MCF 10A (cell line): Measurements from ENCODE around the gene PREB. TPM values are rescaled to one million over a fixed set of nuclear protein-coding genes. Genes with fewer than 3 reads are reported as not detected.

Experiments
- BruUV-seq: library from RNA; stranded (reverse); fragments of 400-500 nt; replicated peaks from 2 replicates; lab custom pipeline; 2021; lab: Mats Ljungman, UMichigan
- CTCF ChIA-PET: fragments of 300-600 bp; sonication (Branson Sonifier 250); formaldehyde crosslinking; extraction: SDS; loops from one replicate; lab custom pipeline; 2021; ENCODE audit warnings: antibody characterized with exemption, inconsistent platforms; lab: Yijun Ruan, JAX
- POLR2A ChIA-PET: fragments of 300-600, 350-650 bp; sonication (Branson Sonifier 250); formaldehyde crosslinking; extraction: SDS; loops from one replicate; lab custom pipeline; 2020; ENCODE audit warnings: antibody characterized with exemption, inconsistent platforms; lab: Yijun Ruan, JAX
- DNase-seq: peaks from one replicate; pipeline ENCODE4 v3.0.0-alpha.2; 2018; ENCODE audit not compliant: unreplicated experiment
- H3K27ac Mint-ChIP-seq: one replicate; pipeline ENCODE4 v1.8.0; 2022; ENCODE audit warnings: mild to moderate bottlenecking, low read depth, mixed read lengths; ENCODE audit not compliant: unreplicated experiment
- H3K27me3 Mint-ChIP-seq: one replicate; pipeline ENCODE4 v1.8.0; 2022; ENCODE audit warnings: mixed read lengths; ENCODE audit not compliant: insufficient read depth, unreplicated experiment
- H3K36me3 Mint-ChIP-seq: one replicate; pipeline ENCODE4 v1.8.0; 2022; ENCODE audit warnings: mild to moderate bottlenecking, moderate library complexity, mixed read lengths; ENCODE audit not compliant: insufficient read depth, unreplicated experiment
- H3K4me1 Mint-ChIP-seq: one replicate; pipeline ENCODE4 v1.8.0; 2022; ENCODE audit warnings: mixed read lengths; ENCODE audit not compliant: insufficient read depth, unreplicated experiment
- H3K4me3 Mint-ChIP-seq: one replicate; pipeline ENCODE4 v1.8.0; 2022; ENCODE audit warnings: mild to moderate bottlenecking, moderate library complexity, mixed read lengths; ENCODE audit not compliant: unreplicated experiment
- H3K9me3 Mint-ChIP-seq: one replicate; pipeline ENCODE4 v1.8.0; 2022; ENCODE audit warnings: mixed read lengths; ENCODE audit not compliant: unreplicated experiment
- intact Hi-C: fragments of 100-400 bp; cut with micrococcal nuclease; formaldehyde crosslinking; loops from 2 replicates; pipeline ENCODE4 v1.14.1; 2022
- total RNA-seq: library from RNA; stranded (reverse); gene quantifications from 2 replicates; pipeline ENCODE4 v1.2.3, GENCODE V29; 2022
- TF ChIP-seq, protein P1 (sequence below): fragments of 200-600 bp; IDR thresholded peaks from one replicate; pipeline ENCODE4 v1.8.0; 2022; ENCODE audit warnings: antibody characterized with exemption, mild to moderate bottlenecking; ENCODE audit not compliant: unreplicated experiment

PREB gene
- total RNA-seq, 1 experiment from 2014 or later: 68.5 TPM

DNA sequence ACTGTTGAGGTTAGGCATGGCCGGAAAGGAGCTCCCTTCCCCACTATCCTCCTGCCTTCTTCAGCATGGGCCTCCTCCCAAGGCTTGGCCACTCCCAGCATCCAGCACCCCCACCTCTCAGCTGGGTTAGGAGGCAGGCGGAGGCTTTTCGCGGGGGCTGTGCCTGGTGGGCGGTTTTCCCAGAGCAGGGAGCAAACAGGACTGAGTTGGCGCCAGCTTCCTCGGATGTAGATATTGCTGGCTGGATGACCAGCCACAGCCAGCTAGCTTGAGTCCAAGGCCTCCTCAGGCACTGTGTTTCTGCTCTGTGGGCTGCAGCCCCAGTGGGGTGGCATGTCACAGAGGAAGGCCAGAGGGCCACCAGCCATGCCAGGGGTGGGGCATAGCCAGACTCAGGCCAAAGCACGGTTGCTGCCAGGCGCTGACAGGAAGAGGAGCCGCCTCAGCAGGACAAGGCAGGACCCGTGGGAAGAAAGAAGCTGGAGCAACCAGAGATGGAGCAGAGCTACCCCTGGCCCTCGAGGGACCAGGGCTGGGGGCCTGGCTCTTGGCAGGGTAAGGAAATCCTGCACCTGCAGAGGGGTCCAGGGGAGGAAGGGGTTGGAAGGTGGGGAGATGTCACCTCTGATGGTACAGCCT lies 14.5 kb upstream of the PREB start, which contains the start of gene TCF23:
TCF23 (plus strand) TSS at position 204 of the 639 bp plus-strand sequence; CDS start at position 334, 130 bp downstream.
- Mint-ChIP-seq H3K4me3 (no peak within 1 kb of the TSS), H3K27ac (no peak within 1 kb of the TSS), H3K36me3 (peaks cover 5% of the 10 kb centered on the region), H3K4me1 (no peaks in the 10 kb centered on the region), H3K9me3 (no peaks in the 10 kb centered on the region), H3K27me3 (peaks cover 2% of the 10 kb centered on the region)
- intact Hi-C loops: no loop called here
- POLR2A ChIA-PET: no interaction called here
- CTCF ChIA-PET: interaction anchor here (0.8 to 1.7 kb wide), 2 partner anchors 21 to 130 kb away, joined by 4 to 5 read pairs; no protein-coding TSS in a partner anchor
- no TSS peak for BruUV-seq
- no peak for DNase-seq
- TF ChIP-seq, protein P1, sequence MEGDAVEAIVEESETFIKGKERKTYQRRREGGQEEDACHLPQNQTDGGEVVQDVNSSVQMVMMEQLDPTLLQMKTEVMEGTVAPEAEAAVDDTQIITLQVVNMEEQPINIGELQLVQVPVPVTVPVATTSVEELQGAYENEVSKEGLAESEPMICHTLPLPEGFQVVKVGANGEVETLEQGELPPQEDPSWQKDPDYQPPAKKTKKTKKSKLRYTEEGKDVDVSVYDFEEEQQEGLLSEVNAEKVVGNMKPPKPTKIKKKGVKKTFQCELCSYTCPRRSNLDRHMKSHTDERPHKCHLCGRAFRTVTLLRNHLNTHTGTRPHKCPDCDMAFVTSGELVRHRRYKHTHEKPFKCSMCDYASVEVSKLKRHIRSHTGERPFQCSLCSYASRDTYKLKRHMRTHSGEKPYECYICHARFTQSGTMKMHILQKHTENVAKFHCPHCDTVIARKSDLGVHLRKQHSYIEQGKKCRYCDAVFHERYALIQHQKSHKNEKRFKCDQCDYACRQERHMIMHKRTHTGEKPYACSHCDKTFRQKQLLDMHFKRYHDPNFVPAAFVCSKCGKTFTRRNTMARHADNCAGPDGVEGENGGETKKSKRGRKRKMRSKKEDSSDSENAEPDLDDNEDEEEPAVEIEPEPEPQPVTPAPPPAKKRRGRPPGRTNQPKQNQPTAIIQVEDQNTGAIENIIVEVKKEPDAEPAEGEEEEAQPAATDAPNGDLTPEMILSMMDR: no peak

- ChIA-PET POLR2A (no interaction called here), CTCF (interaction anchor here (1.7 kb wide), 1 partner anchor 22 kb away, joined by 5 read pairs; no protein-coding TSS in a partner anchor)
- Mint-ChIP-seq H3K4me1 (peaks cover 7% of the 10 kb centered on the region), H3K36me3 (peaks cover 6% of the 10 kb centered on the region), H3K27me3 (peaks cover 12% of the 10 kb centered on the region), H3K27ac (no peak overlapping the region), H3K4me3 (no peak overlapping the region), H3K9me3 (no peaks in the 10 kb centered on the region)
- BruUV-seq: no TSS peak
- TF ChIP-seq, protein P1: no peak
- DNase-seq: no peak
- intact Hi-C loops: no loop called here
These were observed 13.5 kb upstream of the PREB start for GRCh38 chr2:27147935-27148334.

DNA sequence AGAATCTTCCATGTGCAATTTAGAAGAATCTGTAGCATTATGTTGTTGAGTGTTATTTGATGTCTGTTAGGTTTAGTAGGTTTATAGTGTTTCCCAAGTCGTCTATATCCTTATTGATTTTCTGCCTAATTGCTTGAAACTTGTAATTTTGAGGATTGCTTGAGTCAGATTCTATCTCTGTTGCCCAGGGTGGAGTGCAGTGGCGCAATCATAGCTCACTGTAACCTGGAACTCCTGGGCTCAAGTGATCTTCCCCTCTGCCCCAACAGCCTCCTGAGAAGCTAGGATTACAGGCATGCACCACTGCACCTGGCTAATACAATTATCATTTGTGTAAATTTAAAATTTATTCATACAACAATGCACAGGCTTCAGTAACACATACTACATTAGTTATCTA lies 11.2 kb upstream of the PREB start:
- Mint-ChIP-seq H3K27ac (no peak overlapping the region), H3K9me3 (no peaks in the 10 kb centered on the region), H3K27me3 (peaks cover 16% of the 10 kb centered on the region), H3K36me3 (peaks cover 6% of the 10 kb centered on the region), H3K4me1 (peaks cover 7% of the 10 kb centered on the region), H3K4me3 (no peak overlapping the region)
- CTCF ChIA-PET: interaction anchor here (0.6 to 1.3 kb wide), 3 partner anchors 12 to 392 kb away, joined by 3 to 8 read pairs (median 4); no protein-coding TSS in a partner anchor
- DNase-seq: no peak
- POLR2A ChIA-PET: interaction anchor here (0.8 to 2.0 kb wide), 3 partner anchors 11 to 66 kb away, joined by 3 to 8 read pairs (median 4); partner anchors contain the start of genes ATRAID and PREB
- TF ChIP-seq, protein P1: no peak
- intact Hi-C loops: no loop called here
- BruUV-seq: no TSS peak

GRCh38 chr2:27143285-27143684 lies 8.8 kb upstream of the PREB start:
- intact Hi-C loops: no loop called here
- peaks cover 7% of the 10 kb centered on the region for H3K4me1 Mint-ChIP-seq
- POLR2A ChIA-PET: interaction anchor here (2.0 kb wide), 1 partner anchor 9 kb away, joined by 8 read pairs; the partner anchor contains the start of gene PREB

More at GRCh38 chr2:27143285-27143684, 8.8 kb upstream of the PREB start:
- Mint-ChIP-seq H3K9me3 (no peaks in the 10 kb centered on the region), H3K36me3 (peaks cover 6% of the 10 kb centered on the region), H3K27me3 (peaks cover 16% of the 10 kb centered on the region), H3K4me3 (no peak overlapping the region), H3K27ac (no peak overlapping the region)
- TF ChIP-seq, protein P1: no peak
- BruUV-seq: no TSS peak
- peak; percentile 18 for DNase-seq
- CTCF ChIA-PET: no interaction called here
